Activated B cell treated with CpG ODN at 0.5 μM for 24 hours (primary cell): ENCODE results near the gene SHISA9. TPM values are rescaled to one million over a fixed set of nuclear protein-coding genes. Genes with fewer than 3 reads are reported as not detected.

Source experiments
- ATAC-seq: fragments of 200-7000 bp; cut with Tn5 transposase; one replicate; pipeline ENCODE4 v1.10.0; 2021; ENCODE audit warnings: low read depth, mild to moderate bottlenecking, moderate library complexity
- CTCF ChIA-PET: fragments of 350-600 bp; sonication (Branson Sonifier 250); formaldehyde crosslinking; loops from one replicate; lab custom pipeline; 2021; ENCODE audit warnings: antibody characterized with exemption; lab: Charles Lee
- POLR2A ChIA-PET: fragments of 350-600 bp; sonication (Branson Sonifier 250); formaldehyde crosslinking; loops from one replicate; lab custom pipeline; 2021; ENCODE audit warnings: antibody characterized with exemption; lab: Charles Lee
- DNase-seq: peaks from one replicate; pipeline ENCODE4 v3.0.0; 2022
- H3K27ac Mint-ChIP-seq: one replicate; pipeline ENCODE4 v1.8.0; 2020; ENCODE audit warnings: mixed read lengths
- H3K27me3 Mint-ChIP-seq: one replicate; pipeline ENCODE4 v1.8.0; 2021; ENCODE audit warnings: mixed read lengths
- H3K36me3 Mint-ChIP-seq: one replicate; pipeline ENCODE4 v1.8.0; 2021; ENCODE audit warnings: low read depth, mixed read lengths
- H3K4me1 Mint-ChIP-seq: one replicate; pipeline ENCODE4 v1.8.0; 2021; ENCODE audit warnings: mixed read lengths
- H3K4me3 Mint-ChIP-seq: one replicate; pipeline ENCODE4 v1.8.0; 2020; ENCODE audit warnings: mild to moderate bottlenecking, mixed read lengths
- H3K9me3 Mint-ChIP-seq: one replicate; pipeline ENCODE4 v1.8.0; 2020; ENCODE audit warnings: mixed read lengths
- intact Hi-C: fragments of 100-400 bp; cut with micrococcal nuclease; formaldehyde crosslinking; loops from one replicate; pipeline ENCODE4 v1.15.1; 2024
- total RNA-seq: library from RNA; stranded (reverse); gene quantifications from 2 replicates; pipeline ENCODE4 v1.2.3, GENCODE V29; 2022
- TF ChIP-seq, protein P1 (sequence below): fragments of 200-600 bp; IDR thresholded peaks from one replicate; pipeline ENCODE4 v1.8.0; 2022; ENCODE audit warnings: antibody characterized with exemption, mild to moderate bottlenecking

SHISA9 gene
- total RNA-seq, 1 donor from 2014 or later, result 0.07 TPM

GRCh38 chr16:13245713-13246377, 344.4 kb downstream of the SHISA9 start:
- no peak for ATAC-seq
- Mint-ChIP-seq H3K27ac (no peak overlapping the region), H3K4me1 (no peaks in the 10 kb centered on the region), H3K9me3 (no peaks in the 10 kb centered on the region), H3K27me3 (no peaks in the 10 kb centered on the region), H3K4me3 (no peak overlapping the region), H3K36me3 (no peaks in the 10 kb centered on the region)
- CTCF ChIA-PET, result no interaction called here
- TF ChIP-seq, protein P1, sequence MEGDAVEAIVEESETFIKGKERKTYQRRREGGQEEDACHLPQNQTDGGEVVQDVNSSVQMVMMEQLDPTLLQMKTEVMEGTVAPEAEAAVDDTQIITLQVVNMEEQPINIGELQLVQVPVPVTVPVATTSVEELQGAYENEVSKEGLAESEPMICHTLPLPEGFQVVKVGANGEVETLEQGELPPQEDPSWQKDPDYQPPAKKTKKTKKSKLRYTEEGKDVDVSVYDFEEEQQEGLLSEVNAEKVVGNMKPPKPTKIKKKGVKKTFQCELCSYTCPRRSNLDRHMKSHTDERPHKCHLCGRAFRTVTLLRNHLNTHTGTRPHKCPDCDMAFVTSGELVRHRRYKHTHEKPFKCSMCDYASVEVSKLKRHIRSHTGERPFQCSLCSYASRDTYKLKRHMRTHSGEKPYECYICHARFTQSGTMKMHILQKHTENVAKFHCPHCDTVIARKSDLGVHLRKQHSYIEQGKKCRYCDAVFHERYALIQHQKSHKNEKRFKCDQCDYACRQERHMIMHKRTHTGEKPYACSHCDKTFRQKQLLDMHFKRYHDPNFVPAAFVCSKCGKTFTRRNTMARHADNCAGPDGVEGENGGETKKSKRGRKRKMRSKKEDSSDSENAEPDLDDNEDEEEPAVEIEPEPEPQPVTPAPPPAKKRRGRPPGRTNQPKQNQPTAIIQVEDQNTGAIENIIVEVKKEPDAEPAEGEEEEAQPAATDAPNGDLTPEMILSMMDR, result no peak
- POLR2A ChIA-PET, result no interaction called here
- intact Hi-C loops, result no loop called here
- no peak for DNase-seq

DNA sequence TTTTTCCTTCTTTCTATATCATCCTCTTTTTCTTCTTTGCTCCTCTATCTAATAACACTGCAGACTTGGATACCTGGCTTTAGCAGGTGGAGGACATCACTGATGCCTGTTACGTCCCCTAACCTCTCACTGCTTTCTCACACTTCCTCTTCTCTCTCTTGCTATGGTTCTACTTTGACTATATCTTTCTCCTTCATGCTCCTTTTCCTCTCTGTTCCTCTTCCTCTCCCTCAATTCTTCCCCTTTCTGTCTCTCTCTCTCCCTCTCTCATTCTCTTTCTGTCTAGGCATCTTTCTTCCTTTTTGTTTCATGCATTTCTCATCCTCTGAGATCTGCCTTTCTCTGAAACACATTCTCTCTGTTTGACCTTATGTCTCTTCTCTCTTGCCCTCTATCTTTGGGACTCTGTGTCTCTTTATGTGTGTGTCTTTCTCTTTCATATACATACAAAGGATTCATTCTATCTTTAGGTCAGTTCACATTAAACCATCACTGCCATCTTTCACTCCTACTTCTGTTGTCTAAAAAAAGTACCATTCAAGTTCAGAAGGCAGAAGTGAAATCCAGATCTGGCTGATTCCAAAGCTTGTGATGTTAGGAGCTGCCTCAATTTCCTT, 353.7 kb downstream of the SHISA9 start:
- ATAC-seq, result no peak
- CTCF ChIA-PET, result no interaction called here

GRCh38 chr16:13262270-13263090, 361.1 kb downstream of the SHISA9 start:
- Mint-ChIP-seq H3K4me1 (no peaks in the 10 kb centered on the region), H3K36me3 (peaks cover 2% of the 10 kb centered on the region), H3K27ac (no peak overlapping the region), H3K9me3 (peaks cover 10% of the 10 kb centered on the region), H3K27me3 (no peaks in the 10 kb centered on the region), H3K4me3 (no peak overlapping the region)
- TF ChIP-seq, protein P1, result no peak
- ATAC-seq (no peak), DNase-seq (no peak)
- ChIA-PET CTCF (no interaction called here), POLR2A (no interaction called here)
- intact Hi-C loops, result no loop called here

More for the DNA sequence above, 353.7 kb downstream of the SHISA9 start:
- TF ChIP-seq, protein P1, result no peak
- H3K27me3 Mint-ChIP-seq, result no peaks in the 10 kb centered on the region
- intact Hi-C loops, result no loop called here
- POLR2A ChIA-PET, result no interaction called here
- no peaks in the 10 kb centered on the region for H3K9me3 Mint-ChIP-seq
- no peak overlapping the region for H3K4me3 Mint-ChIP-seq
- no peak for DNase-seq
- H3K27ac Mint-ChIP-seq, result no peak overlapping the region
- H3K36me3 Mint-ChIP-seq, result no peaks in the 10 kb centered on the region
- H3K4me1 Mint-ChIP-seq, result no peaks in the 10 kb centered on the region

DNA sequence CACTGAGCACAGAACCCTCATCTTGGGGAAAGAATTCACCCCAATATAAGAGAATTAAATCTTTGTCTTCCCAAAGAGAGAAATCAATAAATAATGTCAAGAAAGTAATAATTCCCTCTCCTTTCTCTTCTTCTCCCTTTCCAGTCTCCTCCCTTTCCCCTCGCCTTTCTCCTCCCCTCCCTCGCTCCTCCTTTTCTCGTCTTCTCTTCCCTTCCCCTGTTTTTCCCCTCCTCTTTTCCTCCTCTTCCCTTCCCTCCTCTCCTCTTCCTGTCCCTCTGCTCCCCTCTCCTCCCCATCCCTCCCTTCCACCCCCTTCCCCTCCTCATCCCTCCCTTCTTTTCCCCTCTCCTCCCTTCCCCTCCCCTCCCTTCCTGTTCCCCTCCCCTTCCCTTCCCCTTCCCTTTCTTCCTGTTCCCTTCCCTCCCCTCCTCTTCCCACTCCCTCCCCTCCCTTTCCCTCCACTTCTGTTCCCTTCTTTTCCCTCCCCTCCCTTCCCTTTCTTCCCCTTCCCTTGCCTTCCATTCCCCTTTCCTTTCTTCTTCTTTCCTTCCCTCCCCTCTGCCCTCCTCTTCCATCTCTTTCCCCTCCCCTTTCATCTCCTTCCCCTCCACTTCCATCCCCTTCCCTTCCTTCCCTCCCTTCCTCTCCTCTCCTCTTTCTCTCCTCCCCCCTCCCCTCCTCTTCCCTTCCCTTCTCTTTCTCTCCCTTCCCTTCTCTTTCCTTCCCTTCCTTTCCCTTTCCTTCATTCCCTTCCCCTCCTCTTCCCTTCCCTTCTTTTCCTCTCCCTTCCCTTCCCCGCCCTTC, 363.6 kb downstream of the SHISA9 start:
- Mint-ChIP-seq H3K36me3 (peaks cover 2% of the 10 kb centered on the region), H3K27me3 (no peaks in the 10 kb centered on the region), H3K4me3 (no peak overlapping the region), H3K27ac (no peak overlapping the region), H3K4me1 (no peaks in the 10 kb centered on the region), H3K9me3 (peaks cover 10% of the 10 kb centered on the region)
- intact Hi-C loops, result no loop called here
- ChIA-PET CTCF (no interaction called here), POLR2A (no interaction called here)
- TF ChIP-seq, protein P1, result no peak
- DNase-seq (no peak), ATAC-seq (no peak)
